Measurements from ENCODE around the gene KISS1R.

KISS1R gene

DNA sequence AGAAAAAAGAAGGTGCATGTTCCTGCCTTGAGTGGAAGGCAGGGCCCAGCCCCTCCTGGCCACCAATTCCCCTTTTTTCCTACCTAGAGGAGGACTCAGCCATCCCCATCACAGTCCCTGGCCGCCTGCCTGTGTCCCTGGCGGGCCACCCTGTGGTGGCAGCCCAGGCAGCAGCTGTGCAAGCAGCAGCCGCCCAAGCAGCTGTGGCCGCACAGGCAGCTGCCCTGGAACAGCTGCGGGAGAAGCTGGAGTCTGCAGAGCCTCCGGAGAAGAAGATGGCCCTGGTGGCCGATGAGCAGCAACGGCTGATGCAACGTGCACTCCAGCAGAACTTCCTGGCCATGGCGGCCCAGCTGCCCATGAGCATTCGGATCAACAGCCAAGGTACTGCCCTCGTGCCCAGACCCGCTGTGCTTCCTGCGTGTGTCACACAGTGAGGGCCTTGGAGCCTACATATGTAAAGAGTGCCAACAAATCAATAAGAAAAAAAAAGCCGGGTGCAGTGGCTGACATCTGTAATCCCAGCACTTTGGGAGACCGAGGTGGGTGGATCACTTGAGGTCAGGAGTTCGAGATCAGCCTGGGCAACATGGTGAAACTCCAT is 49.5 kb downstream of the KISS1R start:
- TF ChIP-seq, protein P1, sequence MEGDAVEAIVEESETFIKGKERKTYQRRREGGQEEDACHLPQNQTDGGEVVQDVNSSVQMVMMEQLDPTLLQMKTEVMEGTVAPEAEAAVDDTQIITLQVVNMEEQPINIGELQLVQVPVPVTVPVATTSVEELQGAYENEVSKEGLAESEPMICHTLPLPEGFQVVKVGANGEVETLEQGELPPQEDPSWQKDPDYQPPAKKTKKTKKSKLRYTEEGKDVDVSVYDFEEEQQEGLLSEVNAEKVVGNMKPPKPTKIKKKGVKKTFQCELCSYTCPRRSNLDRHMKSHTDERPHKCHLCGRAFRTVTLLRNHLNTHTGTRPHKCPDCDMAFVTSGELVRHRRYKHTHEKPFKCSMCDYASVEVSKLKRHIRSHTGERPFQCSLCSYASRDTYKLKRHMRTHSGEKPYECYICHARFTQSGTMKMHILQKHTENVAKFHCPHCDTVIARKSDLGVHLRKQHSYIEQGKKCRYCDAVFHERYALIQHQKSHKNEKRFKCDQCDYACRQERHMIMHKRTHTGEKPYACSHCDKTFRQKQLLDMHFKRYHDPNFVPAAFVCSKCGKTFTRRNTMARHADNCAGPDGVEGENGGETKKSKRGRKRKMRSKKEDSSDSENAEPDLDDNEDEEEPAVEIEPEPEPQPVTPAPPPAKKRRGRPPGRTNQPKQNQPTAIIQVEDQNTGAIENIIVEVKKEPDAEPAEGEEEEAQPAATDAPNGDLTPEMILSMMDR (IDR thresholded peaks at IDR 0.05; ENCODE audit: low read depth, low read length): no peak
- H3K4me3 ChIP-seq (ENCODE audit: low read depth, low read length): no peak overlapping the region
- in situ Hi-C loops (cut with HindIII; ENCODE audit: low sequenced_read_pairs): no loop called here
- DNase-seq (ENCODE audit: low read depth, low spot score): no peak
